Skeletal muscle satellite cell (primary cell): Measurements from ENCODE around the gene RPS6KA3.
"Not testable (repeated sequence)": the region's sequence is repeated elsewhere in the genome, so short reads cannot be mapped to it uniquely, and the experiment has no call there.

Source experiments
- H3K27me3 ChIP-seq: 2 replicates; pipeline ENCODE4 v1.7.0; 2013; ENCODE audit warnings: low read length; ENCODE audit not compliant: control insufficient read depth, insufficient read depth
- H3K36me3 ChIP-seq: 2 replicates; pipeline ENCODE4 v1.7.0; 2013; ENCODE audit warnings: mild to moderate bottlenecking, control low read depth, low read length; ENCODE audit not compliant: insufficient read depth
- H3K4me1 ChIP-seq: 2 replicates; pipeline ENCODE4 v1.7.0; 2013; ENCODE audit warnings: low read length; ENCODE audit not compliant: control insufficient read depth, insufficient read depth
- H3K4me2 ChIP-seq: 2 replicates; pipeline ENCODE4 v1.7.0; 2013; ENCODE audit warnings: mild to moderate bottlenecking, low read length
- H3K4me3 ChIP-seq: 2 replicates; pipeline ENCODE4 v1.7.0; 2013; ENCODE audit warnings: low read length
- H3K9ac ChIP-seq: 2 replicates; pipeline ENCODE4 v1.7.0; 2013; ENCODE audit warnings: mild to moderate bottlenecking, low read depth, low read length, moderate library complexity
- H3K9me3 ChIP-seq: replicated peaks from 2 replicates; pipeline ENCODE4 v1.7.0; 2013; ENCODE audit warnings: mild to moderate bottlenecking, control low read depth, low read length

RPS6KA3 gene

GRCh38 chrX:20139966-20140365 is 126.7 kb downstream of the RPS6KA3 start:
- Histone ChIP-seq H3K4me2 (peak overlapping the region; percentile 68), H3K36me3 (peaks cover 27% of the 10 kb centered on the region), H3K9me3 (no peaks in the 10 kb centered on the region), H3K4me1 (peaks cover 15% of the 10 kb centered on the region), H3K4me3 (peak overlapping the region; percentile 94), H3K27me3 (no peaks in the 10 kb centered on the region), H3K9ac (peak overlapping the region; percentile 97)

GRCh38 chrX:20135944-20136343 is 130.8 kb downstream of the RPS6KA3 start:
- H3K4me2 ChIP-seq = no peak overlapping the region
- H3K9me3 ChIP-seq = no peaks in the 10 kb centered on the region
- no peaks in the 10 kb centered on the region for H3K27me3 ChIP-seq
- H3K4me1 ChIP-seq = peaks cover 15% of the 10 kb centered on the region
- no peak overlapping the region for H3K4me3 ChIP-seq
- H3K36me3 ChIP-seq = peaks cover 60% of the 10 kb centered on the region
- H3K9ac ChIP-seq = no peak overlapping the region

GRCh38 chrX:20132666-20133065 is 134.0 kb downstream of the RPS6KA3 start:
- Histone ChIP-seq H3K36me3 (peaks cover 71% of the 10 kb centered on the region), H3K27me3 (no peaks in the 10 kb centered on the region), H3K9me3 (no peaks in the 10 kb centered on the region), H3K4me1 (no peaks in the 10 kb centered on the region), H3K4me3 (no peak overlapping the region), H3K4me2 (no peak overlapping the region), H3K9ac (no peak overlapping the region)

GRCh38 chrX:20130357-20130756 is 136.4 kb downstream of the RPS6KA3 start:
- Histone ChIP-seq H3K4me2 (no peak overlapping the region), H3K9me3 (no peaks in the 10 kb centered on the region), H3K4me1 (no peaks in the 10 kb centered on the region), H3K4me3 (no peak overlapping the region), H3K9ac (no peak overlapping the region), H3K27me3 (no peaks in the 10 kb centered on the region), H3K36me3 (peaks cover 58% of the 10 kb centered on the region)

GRCh38 chrX:20129547-20129946 is 137.2 kb downstream of the RPS6KA3 start:
- Histone ChIP-seq H3K4me1 (no peaks in the 10 kb centered on the region), H3K27me3 (no peaks in the 10 kb centered on the region), H3K36me3 (peaks cover 59% of the 10 kb centered on the region), H3K4me2 (no peak overlapping the region), H3K9me3 (no peaks in the 10 kb centered on the region), H3K9ac (no peak overlapping the region), H3K4me3 (no peak overlapping the region)

GRCh38 chrX:20128670-20129069 is 138.0 kb downstream of the RPS6KA3 start:
- no peaks in the 10 kb centered on the region for H3K9me3 ChIP-seq
- no peak overlapping the region for H3K4me2 ChIP-seq
- H3K4me3 ChIP-seq = no peak overlapping the region
- no peaks in the 10 kb centered on the region for H3K27me3 ChIP-seq
- peaks cover 62% of the 10 kb centered on the region for H3K36me3 ChIP-seq
- no peak overlapping the region for H3K9ac ChIP-seq
- H3K4me1 ChIP-seq = no peaks in the 10 kb centered on the region

GRCh38 chrX:20127440-20127839 is 139.3 kb downstream of the RPS6KA3 start:
- not testable (repeated sequence) for H3K9me3 ChIP-seq, H3K4me2 ChIP-seq, H3K4me1 ChIP-seq, H3K9ac ChIP-seq, H3K4me3 ChIP-seq, H3K27me3 ChIP-seq
- peaks cover 49% of the 10 kb centered on the region for H3K36me3 ChIP-seq

- H3K4me3 ChIP-seq, H3K9ac ChIP-seq, H3K4me2 ChIP-seq, H3K27me3 ChIP-seq, H3K4me1 ChIP-seq, H3K9me3 ChIP-seq: not testable (repeated sequence)
- H3K36me3 ChIP-seq = peaks cover 43% of the 10 kb centered on the region
These were observed 139.9 kb downstream of the RPS6KA3 start for GRCh38 chrX:20126833-20127232.

GRCh38 chrX:20124964-20125363 is 141.7 kb downstream of the RPS6KA3 start:
- H3K9me3 ChIP-seq = no peaks in the 10 kb centered on the region
- H3K4me3 ChIP-seq = no peak overlapping the region
- no peaks in the 10 kb centered on the region for H3K4me1 ChIP-seq
- no peak overlapping the region for H3K4me2 ChIP-seq
- H3K27me3 ChIP-seq = no peaks in the 10 kb centered on the region
- H3K9ac ChIP-seq = no peak overlapping the region
- H3K36me3 ChIP-seq = peaks cover 34% of the 10 kb centered on the region

GRCh38 chrX:20118065-20118824 is 148.5 kb downstream of the RPS6KA3 start:
- Histone ChIP-seq H3K4me1 (no peaks in the 10 kb centered on the region), H3K4me2 (no peak overlapping the region), H3K27me3 (peaks cover 24% of the 10 kb centered on the region), H3K9ac (no peak overlapping the region), H3K9me3 (no peaks in the 10 kb centered on the region), H3K36me3 (no peaks in the 10 kb centered on the region), H3K4me3 (no peak overlapping the region)

- H3K4me1 ChIP-seq = no peaks in the 10 kb centered on the region
These were observed 150.0 kb downstream of the RPS6KA3 start, which contains the start of gene MAP7D2 for GRCh38 chrX:20116577-20117240. Gene MAP7D2 (minus strand): TSS chrX:20116907. CDS start chrX:20116879, 28 bp downstream.

More at GRCh38 chrX:20116577-20117240, 150.0 kb downstream of the RPS6KA3 start, which contains the start of gene MAP7D2:
- Histone ChIP-seq H3K9ac (no peak within 1 kb of the TSS), H3K36me3 (no peaks in the 10 kb centered on the region), H3K4me2 (peak within 1 kb of the TSS; percentile 76), H3K27me3 (peaks cover 24% of the 10 kb centered on the region), H3K9me3 (no peaks in the 10 kb centered on the region), H3K4me3 (peak within 1 kb of the TSS; percentile 51)
